ENCODE results near the gene LSM14A. TPM values are rescaled to one million over a fixed set of nuclear protein-coding genes. Genes with fewer than 3 reads are reported as not detected.

LSM14A gene
- total and polyA plus RNA-seq, 2 of the 8 experiments (the other 6 are each of a cell fraction or from before 2014, with no cell fraction given), result 117 to 195 TPM

DNA sequence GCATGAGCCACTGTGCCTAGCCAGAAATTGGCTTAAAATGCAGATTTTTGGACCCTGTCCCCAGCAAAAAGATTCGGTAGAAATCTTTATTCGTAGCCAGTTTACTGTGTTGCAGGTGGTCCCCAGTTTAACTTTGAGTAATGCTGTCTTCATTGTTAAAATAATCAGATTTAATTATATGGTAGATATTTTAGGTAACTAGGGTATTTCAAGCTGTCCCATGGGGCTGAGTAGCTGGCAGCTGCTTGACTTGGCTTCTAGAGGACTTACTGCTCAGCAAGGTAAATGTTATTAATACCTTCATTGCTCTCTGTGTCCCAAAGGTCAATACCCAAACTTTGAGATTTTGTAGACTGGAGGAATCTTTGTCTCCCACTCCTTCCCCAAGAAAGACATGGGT, 21.1 kb downstream of the LSM14A start:
- Histone ChIP-seq H2BK15ac (ENCODE audit: low read length) (no peak overlapping the region), H3K27ac (ENCODE audit: low read depth, low read length) (no peak overlapping the region), H4K91ac (replicated peaks; ENCODE audit: insufficient read length, low read length) (no peak overlapping the region), H3K18ac (ENCODE audit: extremely low read depth, low read length) (no peak overlapping the region), H3K79me2 (ENCODE audit: control insufficient read depth in 1 of 2, insufficient read depth in 2 of 2, low read length in 2 of 2) (peaks cover 4 to 72% of the 10 kb centered on the region in 2 experiments), H3K4me3 (ENCODE audit: extremely low read depth in 1 of 4, insufficient read depth in 2 of 4, low read depth in 3 of 4, low read length in 4 of 4) (no peak overlapping the region), H4K8ac (ENCODE audit: extremely low read depth, insufficient read depth, low read length) (no peak overlapping the region), H3K23ac (ENCODE audit: insufficient read length) (no peak overlapping the region), H2BK20ac (ENCODE audit: low read length) (no peak overlapping the region), H3K4me2 (ENCODE audit: insufficient read depth in 1 of 2, low read depth in 2 of 2, low read length in 2 of 2) (no peak overlapping the region), H3K79me1 (ENCODE audit: low read depth, low read length) (no peaks in the 10 kb centered on the region), H3K14ac (ENCODE audit: insufficient read length) (no peak overlapping the region), H3K23me2 (ENCODE audit: low read depth, low read length) (no peaks in the 10 kb centered on the region), H2BK5ac (ENCODE audit: low read depth, low read length) (no peak overlapping the region), H4K5ac (ENCODE audit: insufficient read length, low read depth, low read length) (no peak overlapping the region), H2AFZ (ENCODE audit: low read length) (no peak overlapping the region), H3K4me1 (replicated peaks in 1 of 4; ENCODE audit: control insufficient read depth in 3 of 4, insufficient read depth in 4 of 4, low read length in 3 of 4) (no peaks in the 10 kb centered on the region; a peak in 1 of 7 replicates), H3K4ac (replicated peaks; ENCODE audit: insufficient read length, low read depth, low read length) (no peak overlapping the region), H2BK120ac (replicated peaks; ENCODE audit: low read depth, low read length) (no peak overlapping the region), H4K20me1 (replicated peaks in 1 of 2; ENCODE audit: control insufficient read depth in 1 of 2, insufficient read depth in 2 of 2, low read length in 2 of 2) (peaks cover 9 to 10% of the 10 kb centered on the region in 2 experiments), H3K36me3 (ENCODE audit: control insufficient read depth in 2 of 4, insufficient read depth in 4 of 4, low read length in 3 of 4) (peaks cover 4 to 46% (median 30%) of the 10 kb centered on the region in 4 experiments), H3K27me3 (replicated peaks in 1 of 4; ENCODE audit: control insufficient read depth in 3 of 4, extremely low read depth in 1 of 4, insufficient read depth in 3 of 4, low read length in 3 of 4) (no peaks in the 10 kb centered on the region), H3K9me3 (ENCODE audit: insufficient read depth in 2 of 2, low read depth in 1 of 2, low read length in 1 of 2) (no peaks in the 10 kb centered on the region), H3K56ac (replicated peaks; ENCODE audit: insufficient read length, low read depth, low read length) (no peak overlapping the region), H2BK12ac (ENCODE audit: low read depth, low read length) (no peak overlapping the region), H2AK5ac (ENCODE audit: low read depth, low read length) (no peak overlapping the region), H3K9ac (replicated peaks in 1 of 4; ENCODE audit: extremely low read depth in 1 of 4, low read depth in 3 of 4, low read length in 3 of 4) (no peak overlapping the region)
- DNase-seq (ENCODE audit: low read depth in 1 of 2, low spot score in 2 of 2), result no peak
- POLR2A ChIA-PET (ENCODE audit: partially characterized antibody), result interaction anchor here (1.6 to 2.4 kb wide), 2 partner anchors 15 to 22 kb away, joined by 3 to 11 read pairs; no protein-coding TSS in a partner anchor
- FAIRE-seq, result no peak
- 93% methylated on average over 2 of the region's 2 CpGs; no CpG with 5 or more reads in 1 of the 2 experiments for WGBS, 2 experiments (ENCODE audit: extremely low coverage in 1 of 2, insufficient coverage in 1 of 2, insufficient read length in 1 of 2, insufficient replicate concordance in 2 of 2, low coverage in 1 of 2, low lambda C conversion rate in 2 of 2, missing lambda C conversion rate in 1 of 2)
- CTCF ChIA-PET (ENCODE audit: partially characterized antibody), result interaction anchor here (1.2 kb wide), 1 partner anchor 26 kb away, joined by 3 read pairs; no protein-coding TSS in a partner anchor
- TF ChIP-seq RNF2 (IDR thresholded peaks at IDR 0.05; ENCODE audit: borderline replicate concordance, low read depth, low read length, missing control alignments, poor library complexity, severe bottlenecking), result no peak
- TF ChIP-seq SP4 (IDR thresholded peaks at IDR 0.05; ENCODE audit: low read length), result no peak
- no peak for TF ChIP-seq BACH1 (IDR thresholded peaks at IDR 0.05; ENCODE audit: low read length)
- TF ChIP-seq, protein P1, sequence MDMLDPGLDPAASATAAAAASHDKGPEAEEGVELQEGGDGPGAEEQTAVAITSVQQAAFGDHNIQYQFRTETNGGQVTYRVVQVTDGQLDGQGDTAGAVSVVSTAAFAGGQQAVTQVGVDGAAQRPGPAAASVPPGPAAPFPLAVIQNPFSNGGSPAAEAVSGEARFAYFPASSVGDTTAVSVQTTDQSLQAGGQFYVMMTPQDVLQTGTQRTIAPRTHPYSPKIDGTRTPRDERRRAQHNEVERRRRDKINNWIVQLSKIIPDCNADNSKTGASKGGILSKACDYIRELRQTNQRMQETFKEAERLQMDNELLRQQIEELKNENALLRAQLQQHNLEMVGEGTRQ (IDR thresholded peaks at IDR 0.05; ENCODE audit: low read length), result no peak
- TF ChIP-seq CBX8 (IDR thresholded peaks at IDR 0.05; ENCODE audit: borderline replicate concordance, low read depth, low read length), result no peak
- TF ChIP-seq TEAD4 (IDR thresholded peaks at IDR 0.05; ENCODE audit: low read depth, low read length), result no peak
- no peak for TF ChIP-seq NRF1 (IDR thresholded peaks at IDR 0.05; ENCODE audit: low read depth, low read length)
- no peak for TF ChIP-seq GABPA (IDR thresholded peaks at IDR 0.05; ENCODE audit: borderline replicate concordance, insufficient read depth, low read length)
- TF ChIP-seq, protein P2, sequence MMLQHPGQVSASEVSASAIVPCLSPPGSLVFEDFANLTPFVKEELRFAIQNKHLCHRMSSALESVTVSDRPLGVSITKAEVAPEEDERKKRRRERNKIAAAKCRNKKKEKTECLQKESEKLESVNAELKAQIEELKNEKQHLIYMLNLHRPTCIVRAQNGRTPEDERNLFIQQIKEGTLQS (IDR thresholded peaks at IDR 0.05; ENCODE audit: insufficient read depth, low read depth, low read length), result no peak
- no peak for TF ChIP-seq YY1 (IDR thresholded peaks at IDR 0.05; ENCODE audit: low read depth, low read length)
- TF ChIP-seq SAP30 (IDR thresholded peaks at IDR 0.05; ENCODE audit: insufficient read depth, insufficient replicate concordance, low read length), result no peak
